H1 (cell line): ENCODE measurements around the gene GSG1L. TPM values are rescaled to one million over a fixed set of nuclear protein-coding genes. Genes with fewer than 3 reads are reported as not detected.

Experiments
- CHD7 ChIP-seq: fragments of 300-600 bp; sonication (generic); IDR thresholded peaks from 2 replicates; pipeline ENCODE4 v1.7.1; 2012; ENCODE audit warnings: low read length, moderate library complexity, mild to moderate bottlenecking, inconsistent platforms; ENCODE audit not compliant: insufficient replicate concordance
- KDM5A ChIP-seq: fragments of 200-600 bp; IDR thresholded peaks from 2 replicates; pipeline ENCODE4 v1.7.1; 2012; ENCODE audit warnings: mild to moderate bottlenecking, low read length, inconsistent platforms, mixed read lengths
- polyA plus RNA-seq, 7 experiments: library from polyadenylated mRNA; depleted of rRNA in 3 of 7; stranded (reverse) in 5 of 7; unstranded in 2 of 7; fragments of >200 nt in 5 of 7; fragments of 200-250 nt in 2 of 7; gene quantifications; 1 replicate in 5 of 7; 2 replicates in 1 of 7; 4 replicates in 1 of 7; pipeline versions ENCODE4 v1.2.1 to v1.2.3, GENCODE V29; 2011 to 2013; ENCODE audit warnings: missing spikeins in 2 of 7, mixed read lengths in 2 of 7
- total RNA-seq: library from RNA; stranded (reverse); fragmentation: NEBNext Ultra II Directional; extraction: Animal tissue kit (Norgen Biotek cat#: 25700); gene quantifications from 2 replicates; pipeline ENCODE4 v1.2.1, GENCODE V29; 2021

The GSG1L gene
- total and polyA plus RNA-seq, 2 of the 8 experiments (the other 6 are each of a cell fraction or from before 2014, with no cell fraction given): 0.71 to 1.1 TPM

GRCh38 chr16:27851586-27851985 lies 211.9 kb downstream of the GSG1L start (continued):
- TF ChIP-seq CHD7: no peak
- no peak for TF ChIP-seq KDM5A
- TF ChIP-seq, all 59 proteins: peak for 0
